Gastroesophageal sphincter (tissue), 3 donors: ENCODE measurements around the gene ZFP69B.

Source experiments
- EP300 ChIP-seq: sonication (generic); formaldehyde crosslinking; IDR thresholded peaks from one replicate; pipeline ENCODE4 v1.6.1; 2017; ENCODE audit warnings: antibody characterized with exemption, mild to moderate bottlenecking
- POLR2A ChIP-seq, 2 donors: fragments of 450-650 bp; IDR thresholded peaks; one replicate each; pipeline ENCODE4 v1.6.1; 2017; ENCODE audit warnings: antibody characterized with exemption in 2 of 2, mild to moderate bottlenecking in 2 of 2, moderate library complexity in 1 of 2
- POLR2AphosphoS5 ChIP-seq: sonication (generic); formaldehyde crosslinking; IDR thresholded peaks from one replicate; pipeline ENCODE4 v1.6.1; 2017; ENCODE audit warnings: antibody characterized with exemption
- TF ChIP-seq, protein P1 (sequence below), 4 experiments: fragments of 200-600 bp in 2 of 4; fragments of 450-650 bp in 2 of 4; sonication (generic) in 1 of 4; IDR thresholded peaks; one replicate each; pipeline ENCODE4 v1.5.1; 2017 to 2019; ENCODE audit warnings: antibody characterized with exemption in 4 of 4, mild to moderate bottlenecking in 2 of 4, moderate library complexity in 2 of 4

DNA sequence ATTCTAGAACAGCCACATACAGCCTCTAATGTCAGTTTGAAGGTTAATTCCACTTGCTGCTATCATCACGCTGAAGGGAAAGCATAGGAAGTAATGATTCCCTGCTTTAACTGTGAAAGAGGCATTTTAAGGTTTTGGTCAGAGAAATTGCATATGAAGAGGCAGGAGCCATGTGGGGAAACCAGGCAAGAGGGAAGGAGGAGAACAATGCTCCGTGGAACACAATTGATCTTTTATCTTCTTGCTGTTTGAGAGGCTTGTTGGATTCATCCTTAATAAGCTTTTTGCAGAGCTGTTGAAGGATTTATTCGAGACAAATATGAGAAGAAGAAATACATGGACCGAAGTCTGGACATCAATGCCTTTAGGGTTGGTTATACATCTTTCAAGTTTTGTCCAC, 40.8 kb upstream of the ZFP69B start:
- TF ChIP-seq, protein P1, sequence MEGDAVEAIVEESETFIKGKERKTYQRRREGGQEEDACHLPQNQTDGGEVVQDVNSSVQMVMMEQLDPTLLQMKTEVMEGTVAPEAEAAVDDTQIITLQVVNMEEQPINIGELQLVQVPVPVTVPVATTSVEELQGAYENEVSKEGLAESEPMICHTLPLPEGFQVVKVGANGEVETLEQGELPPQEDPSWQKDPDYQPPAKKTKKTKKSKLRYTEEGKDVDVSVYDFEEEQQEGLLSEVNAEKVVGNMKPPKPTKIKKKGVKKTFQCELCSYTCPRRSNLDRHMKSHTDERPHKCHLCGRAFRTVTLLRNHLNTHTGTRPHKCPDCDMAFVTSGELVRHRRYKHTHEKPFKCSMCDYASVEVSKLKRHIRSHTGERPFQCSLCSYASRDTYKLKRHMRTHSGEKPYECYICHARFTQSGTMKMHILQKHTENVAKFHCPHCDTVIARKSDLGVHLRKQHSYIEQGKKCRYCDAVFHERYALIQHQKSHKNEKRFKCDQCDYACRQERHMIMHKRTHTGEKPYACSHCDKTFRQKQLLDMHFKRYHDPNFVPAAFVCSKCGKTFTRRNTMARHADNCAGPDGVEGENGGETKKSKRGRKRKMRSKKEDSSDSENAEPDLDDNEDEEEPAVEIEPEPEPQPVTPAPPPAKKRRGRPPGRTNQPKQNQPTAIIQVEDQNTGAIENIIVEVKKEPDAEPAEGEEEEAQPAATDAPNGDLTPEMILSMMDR (IDR thresholded peaks at IDR 0.05): no peak
- TF ChIP-seq POLR2AphosphoS5 (no peak), POLR2A (IDR thresholded peaks at IDR 0.05) (no peak), EP300 (no peak)
